Gastrocnemius medialis (tissue), 4 donors: ENCODE data around the gene LDLRAP1. TPM values are rescaled to one million over a fixed set of nuclear protein-coding genes. Genes with fewer than 3 reads are reported as not detected.

Source experiments
- ATAC-seq, 2 donors: fragments of 150-250 bp; one replicate each; pipeline ENCODE4 v1.9.1; 2016
- DNase-seq, 2 donors: peaks; one replicate each; pipeline ENCODE4 v3.0.0-alpha.2; 2019
- H3K27ac ChIP-seq, 4 donors: fragments of 200-600 bp; sonication (generic); 1 replicate in 1 of 4; 2 replicates in 3 of 4; pipeline ENCODE4 v1.5.1; 2016 to 2018; ENCODE audit warnings: mild to moderate bottlenecking in 2 of 4, moderate library complexity in 1 of 4
- H3K27me3 ChIP-seq, 3 donors: fragments of 200-600 bp; sonication (generic) in 2 of 3; 1 replicate in 1 of 3; 2 replicates in 2 of 3; pipeline versions ENCODE4 v1.5.1 to v1.6.0; 2016 to 2019; ENCODE audit warnings: mild to moderate bottlenecking in 1 of 3, moderate library complexity in 1 of 3
- H3K36me3 ChIP-seq, 2 donors: fragments of 200-600 bp; sonication (generic) in 1 of 2; one replicate each; pipeline ENCODE4 v1.5.1; 2017 to 2018
- H3K4me1 ChIP-seq, 2 donors: fragments of 200-600 bp; sonication (generic) in 1 of 2; one replicate each; pipeline ENCODE4 v1.5.1; 2016 to 2017; ENCODE audit warnings: mild to moderate bottlenecking in 2 of 2
- H3K4me3 ChIP-seq, 4 donors: fragments of 200-600 bp; sonication (generic) in 3 of 4; 1 replicate in 1 of 4; 2 replicates in 3 of 4; pipeline ENCODE4 v1.5.1; 2016 to 2019; ENCODE audit warnings: mild to moderate bottlenecking in 2 of 4
- H3K9me3 ChIP-seq, 3 donors: fragments of 200-600 bp; sonication (generic) in 2 of 3; 1 replicate in 1 of 3; 2 replicates in 2 of 3; pipeline ENCODE4 v1.5.1; 2016 to 2019
- POLR2A ChIP-seq, 2 donors: fragments of 450-650 bp; IDR thresholded peaks; one replicate each; pipeline ENCODE4 v1.6.1; 2017; ENCODE audit warnings: antibody characterized with exemption in 2 of 2, mild to moderate bottlenecking in 2 of 2, moderate library complexity in 2 of 2
- in situ Hi-C, 4 donors: fragments of 200-750 bp; cut with MboI; loops; one replicate each; pipeline versions ENCODE4 v1.15.0 to v1.8.0; 2017; ENCODE audit warnings: low sequenced_read_pairs in 4 of 4
- intact Hi-C: fragments of 100-400 bp; cut with DNase I; formaldehyde crosslinking; loops from one replicate; pipeline ENCODE4 v1.15.1; 2023; ENCODE audit warnings: low total_unique reads
- total RNA-seq, 4 donors: library from RNA; depleted of rRNA; stranded (reverse); fragments of >200 nt; gene quantifications; one replicate each; pipeline versions ENCODE4 v1.1.0 to v1.2.3, GENCODE V29; 2016
- TF ChIP-seq, protein P1 (sequence below), 5 experiments: fragments of 450-650 bp in 3 of 5; fragments of 200-600 bp in 2 of 5; sonication (generic) in 2 of 5; IDR thresholded peaks in 4 of 5; conservative IDR thresholded peaks in 1 of 5; 1 replicate in 4 of 5; 2 replicates in 1 of 5; pipeline ENCODE4 v1.5.1; 2016 to 2019; ENCODE audit warnings: antibody characterized with exemption in 5 of 5, mild to moderate bottlenecking in 3 of 5, moderate library complexity in 3 of 5

Gene LDLRAP1
- total RNA-seq, 4 donors from 2014 or later, result 10.0 to 17.9 (median 14.2) TPM

DNA sequence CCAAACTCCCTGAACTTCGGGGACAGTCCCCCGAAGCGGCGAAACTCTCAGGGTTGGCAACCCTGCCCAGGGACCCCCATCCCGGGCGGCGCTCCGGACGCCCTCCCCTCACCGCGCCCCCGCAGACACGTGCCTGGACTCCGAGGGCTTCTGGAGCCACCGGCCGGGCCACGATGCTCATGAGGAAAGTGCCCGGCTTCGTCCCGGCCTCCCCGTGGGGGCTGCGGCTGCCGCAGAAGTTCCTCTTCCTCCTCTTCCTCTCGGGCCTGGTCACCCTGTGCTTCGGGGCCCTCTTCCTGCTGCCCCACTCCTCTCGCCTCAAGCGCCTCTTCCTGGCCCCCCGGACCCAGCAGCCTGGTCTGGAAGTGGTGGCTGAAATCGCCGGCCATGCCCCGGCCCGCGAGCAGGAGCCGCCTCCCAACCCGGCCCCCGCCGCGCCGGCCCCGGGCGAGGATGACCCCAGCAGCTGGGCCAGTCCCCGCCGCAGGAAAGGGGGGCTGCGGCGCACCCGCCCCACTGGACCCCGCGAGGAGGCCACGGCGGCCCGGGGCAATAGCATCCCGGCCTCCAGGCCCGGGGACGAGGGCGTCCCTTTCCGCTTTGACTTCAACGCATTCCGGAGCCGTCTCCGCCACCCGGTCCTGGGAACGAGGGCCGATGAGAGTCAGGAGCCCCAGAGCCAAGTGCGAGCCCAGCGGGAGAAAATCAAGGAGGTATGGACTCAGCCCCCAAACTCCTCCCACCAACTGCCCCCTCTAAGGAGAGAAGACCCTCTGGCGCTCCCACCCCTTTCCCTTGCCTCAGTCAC, 74.4 kb downstream of the LDLRAP1 start:
- Histone ChIP-seq H3K4me3 (peak overlapping the region; percentile 49 to 82 (median 66)), H3K36me3 (no peaks in the 10 kb centered on the region), H3K27me3 (no peaks in the 10 kb centered on the region), H3K9me3 (no peaks in the 10 kb centered on the region), H3K4me1 (peaks cover 20 to 32% of the 10 kb centered on the region in 2 donors), H3K27ac (peak overlapping the region; percentile 0 to 43 (median 22))
- ATAC-seq (no peak), DNase-seq (no peak)
- in situ Hi-C loops (loop anchor here in 1 of 4 donors (25.0 kb wide), 1 partner anchor 119 kb away; no protein-coding TSS in a partner anchor), intact Hi-C loops (loop anchor here (1.0 to 2.0 kb wide), 5 partner anchors 15 to 187 kb away; partner anchors contain the start of gene LDLRAP1)
- no peak for TF ChIP-seq POLR2A (IDR thresholded peaks at IDR 0.05)
- TF ChIP-seq, protein P1, sequence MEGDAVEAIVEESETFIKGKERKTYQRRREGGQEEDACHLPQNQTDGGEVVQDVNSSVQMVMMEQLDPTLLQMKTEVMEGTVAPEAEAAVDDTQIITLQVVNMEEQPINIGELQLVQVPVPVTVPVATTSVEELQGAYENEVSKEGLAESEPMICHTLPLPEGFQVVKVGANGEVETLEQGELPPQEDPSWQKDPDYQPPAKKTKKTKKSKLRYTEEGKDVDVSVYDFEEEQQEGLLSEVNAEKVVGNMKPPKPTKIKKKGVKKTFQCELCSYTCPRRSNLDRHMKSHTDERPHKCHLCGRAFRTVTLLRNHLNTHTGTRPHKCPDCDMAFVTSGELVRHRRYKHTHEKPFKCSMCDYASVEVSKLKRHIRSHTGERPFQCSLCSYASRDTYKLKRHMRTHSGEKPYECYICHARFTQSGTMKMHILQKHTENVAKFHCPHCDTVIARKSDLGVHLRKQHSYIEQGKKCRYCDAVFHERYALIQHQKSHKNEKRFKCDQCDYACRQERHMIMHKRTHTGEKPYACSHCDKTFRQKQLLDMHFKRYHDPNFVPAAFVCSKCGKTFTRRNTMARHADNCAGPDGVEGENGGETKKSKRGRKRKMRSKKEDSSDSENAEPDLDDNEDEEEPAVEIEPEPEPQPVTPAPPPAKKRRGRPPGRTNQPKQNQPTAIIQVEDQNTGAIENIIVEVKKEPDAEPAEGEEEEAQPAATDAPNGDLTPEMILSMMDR (IDR thresholded peaks at IDR 0.05 in 4 of 5, conservative IDR thresholded peaks at IDR 0.05 in 1 of 5), result no peak

DNA sequence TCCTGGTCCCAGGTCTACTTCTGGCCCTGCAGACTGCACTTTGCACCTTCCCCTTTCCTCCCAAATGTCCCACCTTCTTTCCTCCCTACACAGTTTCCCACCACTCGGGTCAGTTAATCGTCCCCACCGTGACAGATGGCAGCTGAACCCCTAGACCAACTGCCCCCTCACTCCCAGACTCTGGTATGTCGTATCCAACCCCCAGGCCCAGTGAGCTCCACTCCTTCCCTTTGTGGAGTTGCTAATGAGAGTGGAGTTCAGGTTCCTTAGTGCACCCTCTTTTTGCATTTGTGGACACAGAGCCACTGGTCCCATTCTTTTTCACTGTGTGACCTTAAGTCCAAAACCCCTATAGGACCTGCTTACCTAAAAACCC, 75.0 kb downstream of the LDLRAP1 start:
- H3K4me1 ChIP-seq, result peaks cover 20 to 32% of the 10 kb centered on the region in 2 donors
- ATAC-seq (no peak), DNase-seq (no peak)
- H3K27me3 ChIP-seq, result no peaks in the 10 kb centered on the region
- H3K9me3 ChIP-seq, result no peaks in the 10 kb centered on the region
- TF ChIP-seq, protein P1 (IDR thresholded peaks at IDR 0.05 in 4 of 5, conservative IDR thresholded peaks at IDR 0.05 in 1 of 5), result no peak
- no peak for TF ChIP-seq POLR2A (IDR thresholded peaks at IDR 0.05)
- H3K36me3 ChIP-seq, result no peaks in the 10 kb centered on the region
- H3K27ac ChIP-seq, result peak overlapping the region; percentile 0 to 43 (median 8)
- intact Hi-C loops, result loop anchor here (1.0 to 2.0 kb wide), 2 partner anchors 14 to 126 kb away; no protein-coding TSS in a partner anchor
- H3K4me3 ChIP-seq, result peak overlapping the region; percentile 49 to 82 (median 66)
- in situ Hi-C loops, result loop anchor here in 1 of 4 donors (25.0 kb wide), 1 partner anchor 119 kb away; no protein-coding TSS in a partner anchor

Other genes starting within 250 kb of the LDLRAP1 start
- gene TMEM50A, start 205.3 kb upstream of the LDLRAP1 start, total RNA-seq, result 10 to 100 TPM; 28.4 to 47.9 (median 43.0) TPM
- 1 to 10 TPM in 2 of 4 donors, not detected in 2; 1.0 to 2.4 TPM for gene RHCE, start 122.8 kb upstream of the LDLRAP1 start, total RNA-seq
- 10 to 100 TPM; 38.8 to 74.6 (median 44.8) TPM for gene MACO1, start 112.7 kb upstream of the LDLRAP1 start, total RNA-seq
- 1 to 10 TPM; 2.0 to 4.4 (median 2.5) TPM for gene MAN1C1, start 73.2 kb downstream of the LDLRAP1 start, total RNA-seq